Measurements from ENCODE around the gene PAX5. TPM values are rescaled to one million over a fixed set of nuclear protein-coding genes. Genes with fewer than 3 reads are reported as not detected.

Gene PAX5
- total RNA-seq, 3 donors from 2014 or later: 1.2 to 8.6 (median 1.7) TPM

DNA sequence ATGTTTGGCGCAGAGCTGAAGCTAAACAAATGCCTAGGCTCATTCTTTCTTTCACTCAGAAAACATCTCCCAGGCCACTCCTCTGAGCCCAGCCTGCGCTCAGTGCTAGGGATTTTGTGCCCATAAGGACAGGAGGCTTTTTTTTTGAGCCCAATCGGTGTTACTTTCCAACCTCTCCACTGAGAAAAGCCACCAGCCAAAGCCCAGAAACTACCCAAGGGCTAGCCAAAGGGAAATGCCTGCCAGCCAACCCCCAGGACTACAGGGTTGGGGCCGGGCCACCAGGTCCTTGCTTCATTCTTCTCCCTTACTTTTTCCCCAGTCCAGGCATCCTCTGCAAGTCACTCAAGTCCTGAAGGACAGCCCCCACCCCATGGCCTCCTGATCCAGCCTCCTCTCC is 134.7 kb downstream of the PAX5 start:
- ATAC-seq (no peak), DNase-seq (no peak)
- H3K4me3 Mint-ChIP-seq: no peak overlapping the region
- no peaks in the 10 kb centered on the region for H3K4me1 Mint-ChIP-seq (ENCODE audit: low read depth)
- no peaks in the 10 kb centered on the region for H3K9me3 Mint-ChIP-seq
- H3K36me3 Mint-ChIP-seq (ENCODE audit: insufficient read depth): no peaks in the 10 kb centered on the region
- H3K27me3 Mint-ChIP-seq (ENCODE audit: low read depth): peaks cover 17% of the 10 kb centered on the region

GRCh38 chr9:36898431-36899020 is 135.5 kb downstream of the PAX5 start:
- H3K4me1 Mint-ChIP-seq (ENCODE audit: low read depth): no peaks in the 10 kb centered on the region
- DNase-seq: no peak
- H3K27me3 Mint-ChIP-seq (ENCODE audit: low read depth): peaks cover 17% of the 10 kb centered on the region
- H3K36me3 Mint-ChIP-seq (ENCODE audit: insufficient read depth): no peaks in the 10 kb centered on the region
- H3K9me3 Mint-ChIP-seq: no peaks in the 10 kb centered on the region
- ATAC-seq: no peak
- H3K4me3 Mint-ChIP-seq: no peak overlapping the region

DNA sequence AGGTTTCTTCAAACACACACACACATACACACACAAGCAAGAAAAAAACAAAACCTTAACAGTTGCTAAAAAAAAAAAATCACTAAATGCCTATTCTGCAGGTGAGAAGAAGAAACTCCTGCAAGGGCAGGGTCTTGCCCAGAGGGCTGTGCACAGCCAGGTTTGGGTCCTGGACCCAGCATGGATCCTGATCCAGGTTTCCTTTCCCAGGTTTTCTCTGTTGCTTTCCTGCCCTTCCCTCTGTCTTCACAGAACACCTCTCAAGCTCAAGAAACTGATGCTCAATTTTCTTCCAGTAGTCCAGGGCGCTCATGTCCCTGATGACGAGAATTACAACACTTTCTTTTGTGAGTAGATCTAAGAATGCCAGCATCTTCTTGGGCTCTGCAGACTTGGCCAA is 136.6 kb downstream of the PAX5 start:
- H3K4me3 Mint-ChIP-seq: no peak overlapping the region
- ATAC-seq (no peak), DNase-seq (no peak)
- H3K36me3 Mint-ChIP-seq (ENCODE audit: insufficient read depth): no peaks in the 10 kb centered on the region
- H3K4me1 Mint-ChIP-seq (ENCODE audit: low read depth): no peaks in the 10 kb centered on the region
- no peaks in the 10 kb centered on the region for H3K9me3 Mint-ChIP-seq
- H3K27me3 Mint-ChIP-seq (ENCODE audit: low read depth): peaks cover 17% of the 10 kb centered on the region

GRCh38 chr9:36897019-36897418 is 137.0 kb downstream of the PAX5 start:
- Mint-ChIP-seq H3K9me3 (no peaks in the 10 kb centered on the region), H3K36me3 (ENCODE audit: insufficient read depth) (no peaks in the 10 kb centered on the region), H3K27me3 (ENCODE audit: low read depth) (peaks cover 17% of the 10 kb centered on the region), H3K4me1 (ENCODE audit: low read depth) (no peaks in the 10 kb centered on the region), H3K4me3 (no peak overlapping the region)
- no peak for ATAC-seq
- no peak for DNase-seq

DNA sequence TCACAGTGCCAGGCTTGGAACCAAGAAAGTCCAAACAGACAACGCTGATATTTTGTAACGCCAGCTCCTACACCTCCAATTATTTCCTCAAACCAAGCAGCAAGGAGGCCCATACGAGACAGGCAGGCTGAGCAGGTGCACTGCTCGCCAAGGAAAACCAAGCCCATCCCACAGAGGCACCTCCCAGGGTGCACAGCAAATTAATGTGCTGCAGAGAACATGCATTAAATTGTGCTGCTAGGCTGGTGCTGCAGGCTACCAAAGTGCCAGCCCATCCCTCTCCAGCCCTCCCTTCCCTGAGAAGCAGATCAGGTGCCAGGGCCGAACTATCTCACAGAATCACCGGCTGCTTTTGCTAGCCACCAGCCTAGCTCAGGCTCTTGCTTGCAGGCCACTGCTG is 137.8 kb downstream of the PAX5 start:
- H3K4me3 Mint-ChIP-seq: no peak overlapping the region
- no peak for ATAC-seq
- no peaks in the 10 kb centered on the region for H3K4me1 Mint-ChIP-seq (ENCODE audit: low read depth)
- H3K27me3 Mint-ChIP-seq (ENCODE audit: low read depth): peaks cover 16% of the 10 kb centered on the region
- H3K36me3 Mint-ChIP-seq (ENCODE audit: insufficient read depth): no peaks in the 10 kb centered on the region
- H3K9me3 Mint-ChIP-seq: no peaks in the 10 kb centered on the region
- no peak for DNase-seq

GRCh38 chr9:36895744-36896260 is 138.3 kb downstream of the PAX5 start:
- H3K36me3 Mint-ChIP-seq (ENCODE audit: insufficient read depth): no peaks in the 10 kb centered on the region
- ATAC-seq (no peak), DNase-seq (no peak)
- no peaks in the 10 kb centered on the region for H3K4me1 Mint-ChIP-seq (ENCODE audit: low read depth)
- H3K27me3 Mint-ChIP-seq (ENCODE audit: low read depth): peaks cover 11% of the 10 kb centered on the region
- H3K9me3 Mint-ChIP-seq: no peaks in the 10 kb centered on the region
- H3K4me3 Mint-ChIP-seq: no peak overlapping the region

DNA sequence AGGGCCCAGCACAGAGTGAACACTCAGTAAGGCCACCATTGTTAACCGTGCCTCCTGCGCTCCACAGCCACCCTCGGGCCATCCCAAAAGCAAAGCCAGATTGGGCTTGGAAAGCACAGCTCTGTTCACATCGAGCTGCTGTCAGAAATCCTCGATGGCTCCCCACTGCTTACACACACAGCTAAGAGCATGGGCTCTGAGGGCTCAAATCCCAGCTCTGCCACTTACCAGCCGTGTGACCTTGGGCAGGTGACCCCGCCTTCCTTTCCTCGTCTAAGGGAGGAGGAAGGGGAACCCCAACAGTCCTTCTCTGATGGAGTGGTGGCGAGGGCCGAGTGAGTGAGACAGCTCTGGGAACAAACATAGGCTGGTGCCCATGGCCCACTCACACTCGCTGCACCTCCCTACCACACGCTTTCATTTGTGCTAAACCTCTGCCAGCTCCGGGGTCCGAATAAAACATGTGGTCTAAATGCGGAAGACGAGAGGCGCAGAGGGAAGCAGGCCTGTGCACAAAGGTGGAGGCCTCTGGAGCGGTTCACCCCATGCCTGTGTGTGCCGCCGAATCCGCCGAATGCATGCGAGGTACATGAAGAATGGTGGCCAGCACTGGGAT is 139.3 kb downstream of the PAX5 start:
- Mint-ChIP-seq H3K9me3 (no peaks in the 10 kb centered on the region), H3K4me1 (ENCODE audit: low read depth) (no peaks in the 10 kb centered on the region), H3K27me3 (ENCODE audit: low read depth) (peaks cover 7% of the 10 kb centered on the region), H3K36me3 (ENCODE audit: insufficient read depth) (no peaks in the 10 kb centered on the region), H3K4me3 (no peak overlapping the region)
- ATAC-seq (no peak), DNase-seq (no peak)

DNA sequence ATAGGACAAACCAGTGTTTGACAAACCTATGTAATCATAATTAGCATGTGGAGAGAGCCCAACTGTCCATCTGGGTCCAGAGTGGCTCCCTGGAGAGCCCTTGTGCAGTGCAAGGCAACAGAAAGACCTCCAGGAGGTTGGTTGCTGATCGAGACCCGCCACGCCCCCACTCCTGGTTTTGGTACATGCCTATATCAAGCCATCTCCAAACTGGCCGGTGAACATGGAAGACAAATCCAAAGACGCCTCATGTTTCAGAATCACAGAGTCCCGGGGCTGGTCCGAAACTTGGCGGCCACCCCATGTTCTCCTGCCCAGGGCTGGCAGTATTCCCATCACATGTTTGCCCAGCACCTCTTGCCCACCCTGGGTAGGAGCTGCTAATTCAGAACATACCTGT is 140.2 kb downstream of the PAX5 start:
- Mint-ChIP-seq H3K4me3 (no peak overlapping the region), H3K36me3 (ENCODE audit: insufficient read depth) (no peaks in the 10 kb centered on the region), H3K9me3 (no peaks in the 10 kb centered on the region), H3K27me3 (ENCODE audit: low read depth) (peaks cover 3% of the 10 kb centered on the region), H3K4me1 (ENCODE audit: low read depth) (no peaks in the 10 kb centered on the region)
- no peak for ATAC-seq
- DNase-seq: no peak

DNA sequence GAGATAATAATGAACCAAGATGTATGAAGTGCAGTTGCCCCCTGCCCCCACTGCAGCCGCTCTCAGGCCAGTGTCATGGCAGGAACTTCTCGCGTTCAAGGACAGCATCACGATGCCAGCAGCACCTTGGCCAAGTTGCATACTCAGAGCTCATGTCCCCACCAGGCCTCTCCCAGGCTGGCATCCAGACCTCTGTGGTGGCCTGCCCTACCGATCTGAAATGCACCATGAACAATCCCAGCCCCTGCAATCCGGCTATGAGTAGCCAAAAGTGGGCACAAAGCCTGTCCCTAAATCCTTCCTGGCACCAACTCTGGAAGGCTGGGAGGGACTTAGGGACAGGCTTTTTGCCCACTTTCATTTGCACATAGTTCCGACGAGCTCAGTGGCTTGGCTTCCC is 140.9 kb downstream of the PAX5 start:
- Mint-ChIP-seq H3K4me3 (no peak overlapping the region), H3K4me1 (ENCODE audit: low read depth) (no peaks in the 10 kb centered on the region), H3K27me3 (ENCODE audit: low read depth) (peaks cover 2% of the 10 kb centered on the region), H3K36me3 (ENCODE audit: insufficient read depth) (no peaks in the 10 kb centered on the region), H3K9me3 (no peaks in the 10 kb centered on the region)
- DNase-seq (no peak), ATAC-seq (no peak)

GRCh38 chr9:36892279-36892678 is 141.8 kb downstream of the PAX5 start:
- Mint-ChIP-seq H3K4me1 (ENCODE audit: low read depth) (no peaks in the 10 kb centered on the region), H3K9me3 (no peaks in the 10 kb centered on the region), H3K4me3 (no peak overlapping the region), H3K27me3 (ENCODE audit: low read depth) (peaks cover 2% of the 10 kb centered on the region), H3K36me3 (ENCODE audit: insufficient read depth) (no peaks in the 10 kb centered on the region)
- DNase-seq (no peak), ATAC-seq (no peak)

- no peaks in the 10 kb centered on the region for H3K9me3 Mint-ChIP-seq
- no peak overlapping the region for H3K4me3 Mint-ChIP-seq
- no peak for ATAC-seq
- H3K4me1 Mint-ChIP-seq (ENCODE audit: low read depth): no peaks in the 10 kb centered on the region
- DNase-seq: no peak
- peaks cover 3% of the 10 kb centered on the region for H3K27me3 Mint-ChIP-seq (ENCODE audit: low read depth)
- no peaks in the 10 kb centered on the region for H3K36me3 Mint-ChIP-seq (ENCODE audit: insufficient read depth)
Observed at GRCh38 chr9:36891341-36891811, 142.7 kb downstream of the PAX5 start.

- no peak for DNase-seq
- Mint-ChIP-seq H3K9me3 (no peaks in the 10 kb centered on the region), H3K36me3 (ENCODE audit: insufficient read depth) (no peaks in the 10 kb centered on the region), H3K4me1 (ENCODE audit: low read depth) (no peaks in the 10 kb centered on the region), H3K27me3 (ENCODE audit: low read depth) (peaks cover 5% of the 10 kb centered on the region), H3K4me3 (no peak overlapping the region)
- ATAC-seq: no peak
Observed at GRCh38 chr9:36889844-36890243, 144.2 kb downstream of the PAX5 start.

DNA sequence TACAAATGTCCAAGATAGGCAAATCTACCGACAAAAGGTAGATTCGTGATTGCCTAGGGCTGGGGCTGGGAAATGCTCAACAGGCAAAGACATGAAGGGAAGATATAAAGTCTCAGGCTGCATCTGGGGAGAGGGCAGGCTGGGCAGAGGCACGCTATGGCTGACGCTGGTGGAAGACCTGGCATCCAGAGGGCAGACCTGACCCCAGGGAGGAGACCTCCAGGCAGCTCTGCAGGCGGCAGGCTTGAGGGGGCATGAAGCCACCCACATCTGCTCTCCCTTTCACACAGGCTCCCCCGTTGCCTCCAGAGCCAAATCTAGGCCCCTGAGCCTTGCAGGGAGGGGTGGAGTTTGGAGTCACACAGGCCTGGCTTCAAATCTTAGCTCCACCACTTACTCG is 145.5 kb downstream of the PAX5 start:
- Mint-ChIP-seq H3K4me1 (ENCODE audit: low read depth) (no peaks in the 10 kb centered on the region), H3K9me3 (no peaks in the 10 kb centered on the region), H3K27me3 (ENCODE audit: low read depth) (peaks cover 5% of the 10 kb centered on the region), H3K4me3 (no peak overlapping the region), H3K36me3 (ENCODE audit: insufficient read depth) (no peaks in the 10 kb centered on the region)
- ATAC-seq: no peak
- no peak for DNase-seq

GRCh38 chr9:36884721-36885120 is 149.3 kb downstream of the PAX5 start:
- DNase-seq (no peak), ATAC-seq (no peak)
- no peaks in the 10 kb centered on the region for H3K36me3 Mint-ChIP-seq (ENCODE audit: insufficient read depth)
- no peaks in the 10 kb centered on the region for H3K9me3 Mint-ChIP-seq
- H3K4me3 Mint-ChIP-seq: no peak overlapping the region
- H3K27me3 Mint-ChIP-seq (ENCODE audit: low read depth): peaks cover 7% of the 10 kb centered on the region
- no peaks in the 10 kb centered on the region for H3K4me1 Mint-ChIP-seq (ENCODE audit: low read depth)

- H3K36me3 Mint-ChIP-seq (ENCODE audit: insufficient read depth): no peaks in the 10 kb centered on the region
- no peaks in the 10 kb centered on the region for H3K4me1 Mint-ChIP-seq (ENCODE audit: low read depth)
- H3K27me3 Mint-ChIP-seq (ENCODE audit: low read depth): peaks cover 7% of the 10 kb centered on the region
- no peaks in the 10 kb centered on the region for H3K9me3 Mint-ChIP-seq
- ATAC-seq (no peak), DNase-seq (no peak)
- H3K4me3 Mint-ChIP-seq: no peak overlapping the region
Observed at GRCh38 chr9:36882594-36882993, 151.5 kb downstream of the PAX5 start.

Measured in activated T-cell treated with anti-CD3 and anti-CD28 coated beads, Interleukin-2, amount 50 U/mL, for 4 hours (primary cell).